Cardiac fibroblast (primary cell): Measurements from ENCODE around the gene OLAH.

Experiments used
- DNase-seq, 2 donors: peaks; one replicate each; pipeline versions ENCODE4 v3.0.0 to v3.0.0-alpha.2; 2010; ENCODE audit warnings: low read depth in 2 of 2
- H3K4me3 ChIP-seq, 2 donors: replicated peaks in 1 of 2; 1 replicate in 1 of 2; 2 replicates in 1 of 2; pipeline ENCODE4 v1.5.1; 2011; ENCODE audit warnings: low read depth in 2 of 2, low read length in 2 of 2, mild to moderate bottlenecking in 2 of 2, moderate library complexity in 1 of 2
- CTCF ChIP-seq: IDR thresholded peaks from one replicate; pipeline ENCODE4 v1.5.1; 2011; ENCODE audit warnings: low read depth, mild to moderate bottlenecking, low read length, inconsistent platforms

The OLAH gene

DNA sequence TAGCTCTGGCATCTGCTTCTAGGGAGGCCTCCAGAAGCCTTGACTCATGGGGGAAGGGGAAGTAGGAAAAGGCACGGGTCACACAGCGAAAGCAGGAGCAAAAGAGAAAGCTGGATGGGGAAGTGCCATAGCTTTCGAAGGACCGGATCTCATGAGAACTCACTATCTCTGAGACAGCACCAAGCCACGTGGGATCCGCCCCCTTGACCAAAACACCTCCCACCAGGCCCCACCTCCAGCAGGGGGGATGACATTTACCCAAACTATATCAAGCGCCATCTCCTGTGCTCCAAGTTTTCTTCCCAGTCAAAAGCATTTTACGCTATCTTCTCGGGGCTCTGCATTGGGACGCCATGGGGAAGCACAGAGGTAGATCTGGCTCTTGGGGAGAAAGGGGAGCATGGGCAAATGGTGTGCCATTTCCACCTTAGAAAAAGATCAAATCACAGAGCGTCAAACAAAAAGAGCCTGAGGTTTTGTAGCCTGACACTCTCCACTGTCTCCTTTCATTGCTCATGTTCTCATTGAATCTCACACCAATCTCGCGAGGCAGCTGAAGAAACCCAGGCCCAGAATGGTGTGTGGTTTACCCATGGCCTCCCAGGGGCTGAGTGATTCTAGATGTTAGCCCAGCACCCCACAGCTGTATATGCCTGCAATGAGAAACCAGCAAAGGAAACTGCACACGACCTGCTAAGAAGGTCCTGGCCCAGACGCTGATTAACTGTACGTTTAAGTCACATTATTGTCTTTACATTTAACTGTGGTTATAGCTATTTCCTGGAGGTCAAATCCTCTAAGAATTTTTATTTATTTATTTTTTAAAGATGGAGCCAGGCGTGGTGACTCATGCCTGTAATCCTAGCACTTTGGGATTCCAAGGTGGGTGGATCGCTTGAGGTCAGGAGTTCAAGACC is 8.1 kb upstream of the OLAH start:
- no peak for TF ChIP-seq CTCF
- DNase-seq = peak; percentile 10 to 80
- no peak overlapping the region for H3K4me3 ChIP-seq

GRCh38 chr10:15037691-15038090 is 6.1 kb upstream of the OLAH start:
- no peak for DNase-seq
- TF ChIP-seq CTCF = no peak
- H3K4me3 ChIP-seq = no peak overlapping the region

DNA sequence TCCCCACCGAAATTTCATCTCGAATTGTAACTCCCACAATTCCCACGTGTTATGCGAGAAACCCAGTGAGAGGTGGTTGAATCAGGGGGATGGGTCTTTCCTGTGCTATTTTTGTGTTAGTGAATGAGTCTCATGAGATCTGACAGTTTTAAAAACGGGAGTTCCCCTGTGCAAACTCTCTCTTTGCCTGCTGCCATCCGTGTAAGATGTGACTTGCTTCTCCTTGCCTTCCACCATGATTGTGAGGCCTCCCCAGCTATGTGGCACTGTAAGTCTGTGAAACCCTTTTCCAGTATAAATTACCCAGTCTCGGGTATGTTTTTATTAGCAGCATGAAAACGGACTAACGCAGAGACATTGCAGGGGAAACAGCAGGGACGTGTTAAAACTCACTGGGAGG is 5.3 kb upstream of the OLAH start:
- H3K4me3 ChIP-seq = no peak overlapping the region
- no peak for TF ChIP-seq CTCF
- DNase-seq = no peak

DNA sequence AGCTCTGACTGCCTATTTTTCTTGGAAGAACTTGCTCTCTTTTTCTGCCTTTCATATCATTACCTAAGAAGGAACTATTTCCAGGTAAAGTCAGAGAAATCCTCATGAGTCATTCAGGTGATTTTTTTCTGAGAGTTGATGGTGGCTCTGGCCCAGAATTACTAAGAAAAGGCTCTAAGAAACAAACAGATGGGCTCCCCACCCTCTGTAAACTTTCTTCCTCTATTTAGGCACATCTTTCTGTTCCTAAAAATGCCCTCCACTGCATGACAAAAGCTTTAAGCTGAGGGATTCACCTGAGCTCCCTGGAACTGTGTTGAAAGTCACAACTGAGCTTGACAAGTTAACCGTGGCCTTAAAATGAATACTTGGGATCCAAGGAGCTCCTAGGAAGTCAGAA is 1.6 kb downstream of the OLAH start:
- no peak for TF ChIP-seq CTCF
- H3K4me3 ChIP-seq = no peak overlapping the region
- DNase-seq = no peak

DNA sequence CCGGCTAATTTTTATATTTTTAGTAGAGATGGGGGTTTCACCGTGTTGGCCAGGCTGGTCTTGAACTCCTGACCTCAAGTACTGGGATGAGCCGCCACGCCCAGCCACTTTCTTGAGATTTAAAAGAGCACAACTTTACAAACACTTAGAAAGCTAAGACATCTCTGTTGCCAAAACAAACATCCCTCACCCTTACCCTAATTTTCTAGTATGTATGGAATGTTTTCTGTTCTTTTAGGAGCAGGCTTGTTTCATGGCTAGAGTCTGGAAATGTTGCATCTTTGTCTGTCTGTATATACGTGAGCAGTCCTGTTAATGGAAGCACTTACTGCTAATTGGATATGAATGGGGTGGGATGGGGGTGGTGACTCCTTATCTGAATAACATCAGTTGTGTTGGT is 2.9 kb downstream of the OLAH start:
- H3K4me3 ChIP-seq = no peak overlapping the region
- DNase-seq = peak; percentile 78 to 91
- TF ChIP-seq CTCF = no peak

- no peak for DNase-seq
- TF ChIP-seq CTCF = no peak
- no peak overlapping the region for H3K4me3 ChIP-seq
Measured at GRCh38 chr10:15049533-15049932, 5.8 kb downstream of the OLAH start.

DNA sequence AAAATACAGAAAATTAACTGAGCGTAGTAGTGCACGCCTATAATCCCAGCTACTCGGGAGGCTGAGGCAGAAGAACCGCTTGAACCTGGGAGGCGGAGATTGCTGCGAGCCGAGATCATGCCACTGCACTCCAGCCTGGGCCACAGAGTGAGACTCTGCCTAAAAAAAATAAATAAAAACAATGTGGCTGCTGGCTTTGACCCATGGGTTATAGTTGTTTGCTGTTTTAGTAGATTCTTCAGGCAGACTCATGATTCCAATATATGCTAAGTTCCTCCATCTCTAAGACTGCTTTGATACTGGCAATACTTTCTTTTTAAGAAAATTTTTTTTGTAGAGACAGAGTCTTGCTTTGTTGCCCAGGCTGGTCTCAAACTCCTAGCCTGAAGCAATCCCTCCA is 8.4 kb downstream of the OLAH start:
- TF ChIP-seq CTCF = no peak
- no peak for DNase-seq
- H3K4me3 ChIP-seq = no peak overlapping the region
